ENCODE data around the gene GPR39.

Gene GPR39

GRCh38 chr2:132681766-132682165 lies 265.2 kb downstream of the GPR39 start:
- H3K4me3 ChIP-seq (ENCODE audit: insufficient read depth, low read length, poor library complexity, severe bottlenecking): no peak overlapping the region
- H3K79me2 ChIP-seq (ENCODE audit: insufficient read depth, low read length): no peaks in the 10 kb centered on the region
- no peak overlapping the region for H3K4me2 ChIP-seq (ENCODE audit: low read depth, low read length, poor library complexity, severe bottlenecking)
- no peak overlapping the region for H3K27ac ChIP-seq (ENCODE audit: low read depth, low read length)
- no peak overlapping the region for H2AFZ ChIP-seq (ENCODE audit: low read depth, low read length, severe bottlenecking)
- no peak overlapping the region for H3K9ac ChIP-seq (ENCODE audit: low read length)
- no peaks in the 10 kb centered on the region for H3K27me3 ChIP-seq (ENCODE audit: low read length)
- H3K36me3 ChIP-seq (ENCODE audit: low read length): no peaks in the 10 kb centered on the region
- no peak for TF ChIP-seq EZH2phosphoT487 (conservative IDR thresholded peaks at IDR 0.05; ENCODE audit: low read length)
- no peaks in the 10 kb centered on the region for H3F3A ChIP-seq (ENCODE audit: insufficient read depth)
- H4K20me1 ChIP-seq (ENCODE audit: low read depth, low read length): no peaks in the 10 kb centered on the region
- no peaks in the 10 kb centered on the region for H3K9me2 ChIP-seq (replicated peaks; ENCODE audit: insufficient read depth, low read length)
- no peaks in the 10 kb centered on the region for H3K9me3 ChIP-seq (ENCODE audit: insufficient read depth, low read length)

GRCh38 chr2:132690664-132691303 lies 274.2 kb downstream of the GPR39 start:
- no peaks in the 10 kb centered on the region for H3K36me3 ChIP-seq (ENCODE audit: low read length)
- H2AFZ ChIP-seq (ENCODE audit: low read depth, low read length, severe bottlenecking): no peak overlapping the region
- no peaks in the 10 kb centered on the region for H4K20me1 ChIP-seq (ENCODE audit: low read depth, low read length)
- H3K4me3 ChIP-seq (ENCODE audit: insufficient read depth, low read length, poor library complexity, severe bottlenecking): no peak overlapping the region
- H3K9me2 ChIP-seq (replicated peaks; ENCODE audit: insufficient read depth, low read length): no peaks in the 10 kb centered on the region
- H3F3A ChIP-seq (ENCODE audit: insufficient read depth): no peaks in the 10 kb centered on the region
- H3K27me3 ChIP-seq (ENCODE audit: low read length): no peaks in the 10 kb centered on the region
- H3K9me3 ChIP-seq (ENCODE audit: insufficient read depth, low read length): no peaks in the 10 kb centered on the region
- no peak overlapping the region for H3K9ac ChIP-seq (ENCODE audit: low read length)
- no peak for TF ChIP-seq CTCF (IDR thresholded peaks at IDR 0.05; ENCODE audit: insufficient read depth, low read length, poor library complexity, severe bottlenecking)
- no peak for TF ChIP-seq EZH2phosphoT487 (conservative IDR thresholded peaks at IDR 0.05; ENCODE audit: low read length)
- H3K4me2 ChIP-seq (ENCODE audit: low read depth, low read length, poor library complexity, severe bottlenecking): no peak overlapping the region
- H3K79me2 ChIP-seq (ENCODE audit: insufficient read depth, low read length): no peaks in the 10 kb centered on the region
- no peak overlapping the region for H3K27ac ChIP-seq (ENCODE audit: low read depth, low read length)

DNA sequence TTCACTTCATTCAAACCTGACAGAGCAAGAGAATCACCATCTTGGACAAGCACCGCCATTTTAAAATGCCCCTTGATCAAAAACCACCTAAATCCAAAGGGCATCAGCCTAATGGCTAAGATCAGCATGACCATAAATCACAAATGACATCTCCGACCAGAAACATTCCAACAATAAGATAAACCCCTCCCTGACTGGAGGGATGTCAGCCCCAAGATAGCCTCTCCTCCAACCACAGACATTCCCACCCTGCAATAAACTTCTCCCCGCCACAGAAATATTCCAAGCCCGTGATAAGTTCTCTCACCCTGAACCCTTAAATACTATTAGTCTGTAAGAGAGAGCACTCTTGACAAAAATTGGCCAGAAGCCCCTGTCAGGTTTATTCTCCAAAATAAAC lies 275.0 kb downstream of the GPR39 start:
- Histone ChIP-seq H3K9me2 (replicated peaks; ENCODE audit: insufficient read depth, low read length) (no peaks in the 10 kb centered on the region), H3K79me2 (ENCODE audit: insufficient read depth, low read length) (no peaks in the 10 kb centered on the region), H3K9me3 (ENCODE audit: insufficient read depth, low read length) (no peaks in the 10 kb centered on the region), H3K9ac (ENCODE audit: low read length) (no peak overlapping the region), H2AFZ (ENCODE audit: low read depth, low read length, severe bottlenecking) (no peak overlapping the region), H3K27ac (ENCODE audit: low read depth, low read length) (no peak overlapping the region), H3F3A (ENCODE audit: insufficient read depth) (no peaks in the 10 kb centered on the region), H3K4me3 (ENCODE audit: insufficient read depth, low read length, poor library complexity, severe bottlenecking) (no peak overlapping the region), H4K20me1 (ENCODE audit: low read depth, low read length) (no peaks in the 10 kb centered on the region), H3K4me2 (ENCODE audit: low read depth, low read length, poor library complexity, severe bottlenecking) (no peak overlapping the region), H3K27me3 (ENCODE audit: low read length) (no peaks in the 10 kb centered on the region), H3K36me3 (ENCODE audit: low read length) (no peaks in the 10 kb centered on the region)
- TF ChIP-seq CTCF (IDR thresholded peaks at IDR 0.05; ENCODE audit: insufficient read depth, low read length, poor library complexity, severe bottlenecking) (no peak), EZH2phosphoT487 (conservative IDR thresholded peaks at IDR 0.05; ENCODE audit: low read length) (no peak)

DNA sequence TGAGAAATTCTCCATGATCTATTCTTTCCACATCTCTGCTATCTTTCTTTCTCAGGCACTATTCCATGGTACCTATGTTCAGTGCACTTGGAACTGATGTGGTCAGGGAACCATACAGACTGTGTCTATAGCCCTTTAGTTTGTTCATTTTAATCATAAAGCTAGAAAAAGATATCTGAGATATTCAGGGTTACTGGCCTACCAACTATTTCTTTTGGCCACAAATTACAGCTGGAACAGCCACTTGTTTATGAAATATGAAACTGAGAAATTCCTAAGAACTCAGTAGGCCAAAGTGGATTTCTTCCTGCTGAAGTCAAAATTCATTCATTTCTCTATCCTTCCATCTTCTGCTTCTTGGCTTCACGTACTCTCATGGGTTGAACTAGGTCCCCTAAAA lies 276.2 kb downstream of the GPR39 start:
- H3K27ac ChIP-seq (ENCODE audit: low read depth, low read length): no peak overlapping the region
- H3K27me3 ChIP-seq (ENCODE audit: low read length): no peaks in the 10 kb centered on the region
- no peak overlapping the region for H2AFZ ChIP-seq (ENCODE audit: low read depth, low read length, severe bottlenecking)
- no peaks in the 10 kb centered on the region for H3K79me2 ChIP-seq (ENCODE audit: insufficient read depth, low read length)
- no peaks in the 10 kb centered on the region for H3K9me2 ChIP-seq (replicated peaks; ENCODE audit: insufficient read depth, low read length)
- no peak overlapping the region for H3K4me2 ChIP-seq (ENCODE audit: low read depth, low read length, poor library complexity, severe bottlenecking)
- no peaks in the 10 kb centered on the region for H4K20me1 ChIP-seq (ENCODE audit: low read depth, low read length)
- H3K36me3 ChIP-seq (ENCODE audit: low read length): no peaks in the 10 kb centered on the region
- H3K9me3 ChIP-seq (ENCODE audit: insufficient read depth, low read length): no peaks in the 10 kb centered on the region
- H3K4me3 ChIP-seq (ENCODE audit: insufficient read depth, low read length, poor library complexity, severe bottlenecking): no peak overlapping the region
- TF ChIP-seq CTCF (IDR thresholded peaks at IDR 0.05; ENCODE audit: insufficient read depth, low read length, poor library complexity, severe bottlenecking): no peak
- TF ChIP-seq EZH2phosphoT487 (conservative IDR thresholded peaks at IDR 0.05; ENCODE audit: low read length): no peak
- no peak overlapping the region for H3K9ac ChIP-seq (ENCODE audit: low read length)
- H3F3A ChIP-seq (ENCODE audit: insufficient read depth): no peaks in the 10 kb centered on the region
